IPS-NIHi11 (cell line): ENCODE data around the gene PKIB.
"Not testable (repeated sequence)": the region's sequence is repeated elsewhere in the genome, so short reads cannot be mapped to it uniquely, and the experiment has no call there.

Experiments
- DNase-seq: peaks from one replicate; pipeline ENCODE4 v3.0.0; 2012; ENCODE audit warnings: mixed read lengths, low spot score

Gene PKIB

GRCh38 chr6:122621638-122622037 lies 11.4 kb downstream of the PKIB start:
- no peak for DNase-seq

DNA sequence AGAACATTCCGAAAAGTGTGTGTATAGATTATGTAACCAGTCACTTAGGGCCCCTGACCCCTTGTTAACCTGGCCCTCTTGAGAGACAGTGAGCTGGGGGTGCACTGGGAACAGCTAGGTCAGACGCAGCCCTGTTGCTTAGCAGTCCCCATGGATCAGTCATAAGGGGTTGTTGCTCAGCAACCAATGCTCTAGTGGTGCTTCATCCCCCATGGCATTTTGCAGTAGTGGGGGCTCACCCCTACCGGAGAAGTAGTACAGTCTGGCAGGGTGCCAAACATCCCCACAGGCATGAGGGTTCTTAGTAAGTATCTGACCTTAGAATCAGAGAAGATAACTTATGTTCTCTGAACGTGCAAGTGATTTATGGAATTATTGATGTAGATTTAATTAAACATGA lies 12.3 kb downstream of the PKIB start:
- DNase-seq, result no peak

- no peak for DNase-seq
Observed at GRCh38 chr6:122623279-122623678, 13.1 kb downstream of the PKIB start.

DNA sequence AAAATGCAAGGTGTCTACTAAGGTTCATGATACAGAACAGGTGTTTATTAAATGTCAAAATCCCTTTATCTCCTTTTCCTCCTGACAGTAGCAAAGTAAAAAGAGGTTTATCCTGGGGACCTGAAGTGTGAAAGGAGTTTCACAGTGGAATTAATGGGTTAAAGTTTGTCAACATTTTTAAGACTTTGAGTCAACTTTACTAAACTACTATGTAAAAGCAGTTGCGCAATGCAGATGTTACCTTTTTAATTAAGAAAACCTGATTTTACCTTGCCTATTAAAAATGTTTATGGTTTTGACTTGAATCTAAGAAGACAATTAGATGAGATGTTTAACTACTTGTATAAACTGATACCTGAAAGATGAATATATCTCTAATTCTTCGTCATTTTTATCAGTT lies 14.6 kb downstream of the PKIB start:
- no peak for DNase-seq

DNA sequence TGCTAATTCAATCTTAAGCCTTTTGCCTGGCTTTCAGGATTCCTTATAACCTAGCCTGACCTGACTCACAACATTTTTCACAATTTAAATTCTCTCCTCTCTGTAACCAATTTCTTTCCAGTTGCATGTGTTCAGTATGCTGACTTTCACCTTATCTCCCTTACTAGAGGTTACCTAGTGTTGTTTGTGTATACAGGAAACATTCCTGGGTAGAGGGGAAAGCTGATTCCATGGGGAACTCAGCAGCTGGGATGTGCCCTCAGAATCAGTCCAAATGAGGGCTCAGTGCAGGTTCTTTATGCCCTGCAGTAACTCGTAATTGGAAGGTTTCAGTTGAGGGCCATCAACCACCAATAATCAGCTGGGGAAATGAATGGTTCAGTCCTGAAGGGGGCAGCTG lies 18.5 kb downstream of the PKIB start:
- no peak for DNase-seq

- DNase-seq, result no peak
Observed at GRCh38 chr6:122631571-122632249, 21.5 kb downstream of the PKIB start.

DNA sequence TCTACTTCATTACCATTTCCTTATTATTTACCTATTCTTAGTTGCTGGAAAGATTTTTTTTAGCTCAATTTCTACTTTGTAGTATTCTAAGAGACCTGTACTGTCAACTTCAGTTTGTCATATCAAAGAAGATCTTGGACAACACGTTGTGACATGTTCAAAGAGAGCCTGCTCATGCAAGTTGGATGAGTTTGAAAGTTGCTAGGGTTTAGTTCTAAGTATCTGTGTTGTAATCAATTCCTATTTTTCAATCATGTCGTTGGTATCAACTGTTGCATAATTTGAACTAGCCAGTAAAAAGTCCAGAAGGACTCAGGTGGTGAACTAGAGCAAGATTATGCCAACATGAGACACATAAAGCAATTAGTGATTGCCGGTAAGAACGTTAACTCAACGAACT lies 30.2 kb downstream of the PKIB start:
- no peak for DNase-seq

DNA sequence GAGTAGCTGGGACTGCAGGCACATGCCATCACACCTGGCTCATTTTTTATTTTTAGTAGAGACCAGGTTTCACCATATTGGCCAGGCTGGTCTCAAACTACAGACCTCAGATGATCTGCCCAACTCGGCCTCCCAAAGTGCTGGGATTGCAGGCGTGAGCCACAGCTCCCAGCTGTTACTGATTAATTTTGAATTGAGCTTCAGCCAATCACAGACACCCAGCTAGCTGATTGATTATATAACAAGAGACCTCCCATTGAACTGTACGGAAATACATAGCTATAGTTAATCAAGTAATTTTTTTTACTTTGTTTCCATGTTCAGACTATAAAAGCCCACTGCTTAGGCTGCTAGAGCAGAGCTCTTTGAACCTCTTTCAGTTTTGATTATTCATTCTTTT lies 31.6 kb downstream of the PKIB start:
- no peak for DNase-seq

DNA sequence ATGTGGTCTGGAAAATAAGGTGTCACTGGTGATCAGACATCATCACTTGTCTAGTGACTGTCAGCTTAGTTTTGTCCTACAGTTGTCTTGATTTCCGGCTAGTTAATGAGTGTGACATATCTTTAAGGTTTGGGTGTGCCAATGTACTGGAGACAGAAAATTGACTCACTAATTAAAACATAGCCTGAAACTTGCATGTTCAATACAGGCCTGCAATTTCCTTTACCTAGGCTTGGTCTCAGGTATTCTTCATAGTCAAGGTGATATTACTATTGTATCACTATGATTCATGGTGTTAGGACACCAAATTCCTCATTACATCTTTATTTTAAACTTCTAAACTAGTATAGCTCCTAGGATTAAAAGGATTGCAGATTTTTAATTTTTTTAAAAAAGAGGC lies 32.4 kb downstream of the PKIB start:
- DNase-seq, result not testable (repeated sequence)

GRCh38 chr6:122645256-122645655 lies 35.1 kb downstream of the PKIB start:
- DNase-seq, result no peak

GRCh38 chr6:122647765-122648164 lies 37.6 kb downstream of the PKIB start:
- no peak for DNase-seq

GRCh38 chr6:122648726-122649125 lies 38.5 kb downstream of the PKIB start:
- DNase-seq, result no peak

DNA sequence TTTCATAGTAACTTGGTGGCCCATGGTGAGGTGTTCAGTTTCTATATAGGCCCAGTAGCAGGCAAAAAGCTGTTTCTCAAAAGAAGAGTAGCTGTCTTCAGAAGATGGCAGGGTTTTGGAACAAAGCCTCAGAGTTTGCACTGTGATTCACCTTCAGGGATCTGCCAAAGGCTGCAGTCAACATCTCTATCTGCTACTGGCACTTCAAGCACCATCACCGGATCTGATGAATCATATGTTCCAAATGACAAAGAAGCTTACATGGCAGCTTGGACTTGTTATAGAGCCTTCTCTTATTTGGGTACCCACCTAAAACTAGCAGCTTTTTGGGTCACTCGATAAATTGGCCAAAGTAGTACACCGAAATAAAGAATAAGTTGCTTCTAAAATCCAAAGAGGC lies 39.5 kb downstream of the PKIB start:
- no peak for DNase-seq

DNA sequence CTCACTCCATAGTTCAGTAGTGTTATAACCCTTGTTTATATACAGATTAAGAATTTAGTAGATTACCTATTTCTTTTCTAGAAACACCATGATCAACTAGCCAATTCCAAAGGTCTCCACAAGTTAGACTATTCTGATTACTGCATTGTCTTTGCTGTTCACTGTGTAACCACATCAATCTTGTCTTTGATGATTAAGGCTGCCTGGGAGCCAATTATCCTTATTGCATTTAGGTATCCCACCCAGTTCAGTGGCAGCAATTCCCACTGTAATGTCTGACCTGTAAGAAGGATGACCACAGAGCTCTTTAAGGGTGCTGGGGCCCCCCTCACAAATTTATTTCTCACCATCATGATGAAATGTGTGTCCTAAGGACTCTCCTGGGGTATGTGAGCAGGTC lies 40.2 kb downstream of the PKIB start:
- DNase-seq, result no peak

GRCh38 chr6:122651031-122651430 lies 40.8 kb downstream of the PKIB start:
- no peak for DNase-seq

GRCh38 chr6:122651604-122652003 lies 41.4 kb downstream of the PKIB start:
- no peak for DNase-seq

GRCh38 chr6:122652431-122652830 lies 42.2 kb downstream of the PKIB start:
- no peak for DNase-seq

GRCh38 chr6:122653094-122653493 lies 42.9 kb downstream of the PKIB start:
- DNase-seq, result no peak

DNA sequence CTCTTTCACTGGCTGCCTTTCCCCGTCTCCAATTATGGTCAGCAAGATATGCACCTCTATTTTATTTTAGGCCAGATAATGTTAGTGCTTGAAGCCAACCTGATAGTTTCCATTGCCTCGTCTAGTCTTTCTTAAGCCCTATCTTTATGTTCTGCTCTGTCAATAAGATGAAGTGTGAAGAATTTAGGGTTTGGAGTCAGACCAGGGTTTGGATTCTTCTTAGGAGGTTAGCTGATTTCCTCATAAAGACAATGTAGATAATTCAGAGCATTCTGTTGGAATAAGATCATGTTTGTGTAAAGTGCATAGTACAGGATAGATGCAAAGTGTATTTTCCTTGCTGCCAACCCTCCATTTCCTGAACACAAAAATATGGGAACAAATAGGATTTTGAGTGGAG lies 43.8 kb downstream of the PKIB start:
- no peak for DNase-seq

GRCh38 chr6:122657601-122658000 lies 47.4 kb downstream of the PKIB start:
- no peak for DNase-seq

- no peak for DNase-seq
Observed at GRCh38 chr6:122660296-122660695, 50.1 kb downstream of the PKIB start.

- DNase-seq, result no peak
Observed at GRCh38 chr6:122663981-122664380, 53.8 kb downstream of the PKIB start.

GRCh38 chr6:122665929-122666328 lies 55.7 kb downstream of the PKIB start:
- no peak for DNase-seq

- no peak for DNase-seq
Observed at GRCh38 chr6:122666418-122666817, 56.2 kb downstream of the PKIB start.

GRCh38 chr6:122669418-122669817 lies 59.2 kb downstream of the PKIB start:
- DNase-seq, result no peak
